AG04449 (cell line): ENCODE measurements around the gene PCLO.

Source experiments
- CTCF ChIA-PET: fragments of 350-600 bp; formaldehyde crosslinking; extraction: SDS; loops from one replicate; lab custom pipeline; 2021; ENCODE audit warnings: antibody characterized with exemption; lab: Yijun Ruan, JAX
- POLR2A ChIA-PET: fragments of 400-600, 350-600 bp; formaldehyde crosslinking; extraction: SDS; loops from one replicate; lab custom pipeline; 2020; ENCODE audit warnings: antibody characterized with exemption, inconsistent platforms; lab: Yijun Ruan, JAX
- DNase-seq: peaks from one replicate; pipeline ENCODE4 v3.0.0-alpha.2; 2010; ENCODE audit warnings: low read depth, low spot score
- H3K4me3 ChIP-seq: 2 replicates; pipeline ENCODE4 v1.5.1; 2011; ENCODE audit warnings: low read depth, mild to moderate bottlenecking, control low read depth, low read length
- TF ChIP-seq, protein P1 (sequence below): IDR thresholded peaks from one replicate; pipeline ENCODE4 v1.5.1; 2011; ENCODE audit warnings: mild to moderate bottlenecking, moderate library complexity, low read length, control low read depth, inconsistent platforms; ENCODE audit not compliant: insufficient read depth; ENCODE audit errors: missing control alignments

PCLO gene

DNA sequence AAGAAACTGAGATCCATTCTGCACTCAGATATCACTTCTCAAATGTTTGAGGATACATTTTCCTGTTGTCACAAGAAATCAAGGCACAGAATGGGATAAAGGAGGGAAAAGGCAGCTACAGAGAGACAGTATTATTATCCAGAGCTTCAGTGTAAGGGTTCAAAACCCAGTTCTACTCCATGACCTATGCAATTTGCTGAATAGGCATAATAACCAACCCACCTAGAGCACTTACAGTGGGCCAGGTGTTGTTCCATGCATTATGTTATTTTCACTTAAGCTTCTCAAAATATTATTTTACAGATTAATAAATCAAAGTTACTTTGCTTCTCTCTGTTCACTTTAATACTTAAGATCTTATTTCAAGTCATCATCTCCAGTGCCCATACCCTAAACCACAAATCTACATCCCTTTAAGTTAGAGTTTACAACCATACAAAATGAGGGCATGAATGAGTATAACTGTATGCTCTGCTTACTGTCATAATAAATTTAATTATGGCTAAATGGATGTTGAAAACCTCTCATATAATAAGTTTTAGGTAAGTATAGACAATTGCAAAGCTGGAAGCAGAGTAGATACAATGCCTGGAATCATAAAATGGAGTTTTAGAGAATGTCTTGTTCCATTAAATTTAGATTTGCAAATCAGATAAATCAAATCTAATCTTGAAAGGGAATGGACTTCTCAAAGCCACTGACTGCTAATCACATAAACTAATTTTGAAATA, 28.1 kb upstream of the PCLO start:
- TF ChIP-seq, protein P1, sequence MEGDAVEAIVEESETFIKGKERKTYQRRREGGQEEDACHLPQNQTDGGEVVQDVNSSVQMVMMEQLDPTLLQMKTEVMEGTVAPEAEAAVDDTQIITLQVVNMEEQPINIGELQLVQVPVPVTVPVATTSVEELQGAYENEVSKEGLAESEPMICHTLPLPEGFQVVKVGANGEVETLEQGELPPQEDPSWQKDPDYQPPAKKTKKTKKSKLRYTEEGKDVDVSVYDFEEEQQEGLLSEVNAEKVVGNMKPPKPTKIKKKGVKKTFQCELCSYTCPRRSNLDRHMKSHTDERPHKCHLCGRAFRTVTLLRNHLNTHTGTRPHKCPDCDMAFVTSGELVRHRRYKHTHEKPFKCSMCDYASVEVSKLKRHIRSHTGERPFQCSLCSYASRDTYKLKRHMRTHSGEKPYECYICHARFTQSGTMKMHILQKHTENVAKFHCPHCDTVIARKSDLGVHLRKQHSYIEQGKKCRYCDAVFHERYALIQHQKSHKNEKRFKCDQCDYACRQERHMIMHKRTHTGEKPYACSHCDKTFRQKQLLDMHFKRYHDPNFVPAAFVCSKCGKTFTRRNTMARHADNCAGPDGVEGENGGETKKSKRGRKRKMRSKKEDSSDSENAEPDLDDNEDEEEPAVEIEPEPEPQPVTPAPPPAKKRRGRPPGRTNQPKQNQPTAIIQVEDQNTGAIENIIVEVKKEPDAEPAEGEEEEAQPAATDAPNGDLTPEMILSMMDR = no peak
- no peak for DNase-seq
- POLR2A ChIA-PET = no interaction called here
- H3K4me3 ChIP-seq = no peak overlapping the region
- CTCF ChIA-PET = no interaction called here

DNA sequence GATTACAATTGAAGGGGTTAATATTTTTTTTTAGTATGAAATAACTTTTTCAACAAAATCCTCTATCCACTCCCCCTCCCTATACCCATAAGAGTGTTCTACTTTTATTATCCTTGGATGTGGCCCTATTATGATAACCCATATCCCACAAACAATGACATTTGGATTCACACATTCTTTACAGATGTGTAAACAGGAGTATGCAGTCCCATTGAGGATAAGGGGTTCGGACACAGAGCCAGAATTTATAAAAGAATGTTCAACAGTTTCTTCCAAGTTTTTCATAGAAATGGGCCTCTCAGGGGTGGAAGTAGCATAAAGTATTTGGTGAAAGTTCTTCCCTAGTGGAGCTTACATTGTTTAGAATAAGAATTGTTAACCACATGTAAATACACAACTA, 16.1 kb upstream of the PCLO start:
- DNase-seq = no peak
- TF ChIP-seq, protein P1 = no peak
- CTCF ChIA-PET = no interaction called here
- no peak overlapping the region for H3K4me3 ChIP-seq
- POLR2A ChIA-PET = no interaction called here

DNA sequence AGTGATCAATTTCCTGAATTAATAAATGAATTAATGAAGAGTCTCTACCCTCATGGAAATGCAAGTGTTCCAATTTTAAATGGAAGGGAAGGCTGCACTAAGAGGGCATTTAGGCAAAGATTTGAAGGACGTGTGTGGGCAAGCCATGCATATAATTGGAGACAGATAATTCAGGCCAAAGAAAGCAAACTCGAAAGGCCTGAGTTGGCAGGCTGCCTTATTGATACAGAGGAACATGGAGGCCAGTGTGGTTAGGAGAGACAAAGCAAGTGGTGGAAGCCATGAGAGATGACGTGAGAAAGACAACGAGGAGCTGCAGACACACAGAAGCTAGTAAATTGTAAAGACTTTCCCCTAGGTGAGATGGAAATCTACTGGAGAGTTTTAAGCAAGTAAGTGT, 15.4 kb upstream of the PCLO start:
- DNase-seq = no peak
- TF ChIP-seq, protein P1 = no peak
- POLR2A ChIA-PET = no interaction called here
- H3K4me3 ChIP-seq = no peak overlapping the region
- CTCF ChIA-PET = no interaction called here

DNA sequence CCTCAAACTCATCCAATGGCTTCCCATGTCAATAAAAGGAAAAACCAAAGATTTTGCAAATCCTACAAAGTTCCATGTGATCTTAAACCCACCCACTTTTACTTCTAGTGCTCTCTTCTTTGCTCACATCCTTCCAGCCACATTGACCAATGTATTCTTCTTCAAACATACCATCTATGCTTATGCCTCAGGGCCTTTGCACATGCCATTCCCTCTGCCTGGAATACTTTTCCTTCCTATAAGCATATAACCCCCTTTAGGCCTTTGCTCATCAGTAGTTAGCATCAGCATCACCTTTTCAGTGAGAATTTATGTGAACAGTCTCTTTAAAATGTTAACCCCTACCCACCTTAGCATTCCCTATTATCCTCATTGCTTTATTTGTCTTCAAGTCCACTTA, 11.0 kb upstream of the PCLO start:
- no peak overlapping the region for H3K4me3 ChIP-seq
- ChIA-PET POLR2A (no interaction called here), CTCF (no interaction called here)
- no peak for DNase-seq
- TF ChIP-seq, protein P1 = no peak

DNA sequence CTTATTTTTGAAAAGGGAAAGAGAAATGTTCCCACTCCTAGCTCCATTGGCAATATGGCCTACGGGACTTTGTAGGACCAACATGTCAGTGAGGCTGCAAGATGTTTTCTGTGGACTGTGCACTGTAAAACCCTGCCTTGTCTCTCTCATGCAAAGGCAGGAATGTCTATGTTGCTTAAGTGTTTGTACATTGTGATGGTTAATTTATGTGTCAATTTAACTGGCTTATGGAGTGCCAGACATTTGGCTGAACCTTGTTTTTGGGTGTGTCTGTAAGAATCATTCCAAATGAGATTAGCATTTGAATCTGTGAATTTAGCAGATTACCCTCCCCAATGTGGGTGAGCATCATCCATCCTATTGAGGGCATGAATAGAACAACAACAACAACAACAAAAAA, 4.1 kb upstream of the PCLO start:
- CTCF ChIA-PET = no interaction called here
- H3K4me3 ChIP-seq = no peak overlapping the region
- no peak for DNase-seq
- POLR2A ChIA-PET = no interaction called here
- TF ChIP-seq, protein P1 = no peak

DNA sequence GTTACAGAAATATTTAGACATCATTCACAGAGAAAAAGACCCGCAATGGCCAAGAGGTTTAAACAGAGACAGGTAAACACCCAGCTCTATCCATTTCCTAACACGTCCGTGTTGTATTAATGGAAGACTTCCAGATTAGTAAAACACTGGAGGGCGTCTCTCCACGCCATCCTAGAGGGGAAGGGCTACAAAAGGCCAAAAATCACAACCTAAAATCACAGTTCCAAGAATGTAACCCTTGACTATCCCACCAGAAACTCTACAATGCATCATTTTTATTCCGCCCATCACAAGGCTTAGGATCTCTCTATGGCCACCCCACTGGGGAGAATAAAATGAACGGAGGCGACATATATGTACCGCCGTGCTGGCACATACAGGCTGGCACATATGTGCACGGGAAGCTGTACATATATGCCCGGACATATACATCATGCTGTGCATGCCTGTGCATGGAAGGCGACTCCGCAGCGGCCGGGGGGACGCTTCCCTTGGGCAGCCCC, 734 bp downstream of the PCLO start:
- TF ChIP-seq, protein P1 = no peak
- CTCF ChIA-PET = no interaction called here
- peak overlapping the region; percentile 54 for H3K4me3 ChIP-seq
- DNase-seq = no peak
- POLR2A ChIA-PET = no interaction called here
